ENCODE data around the gene ETNPPL.

GRCh38 chr4:108749119-108749518 is 13.7 kb downstream of the ETNPPL start:
- TF ChIP-seq YY1 (IDR thresholded peaks at IDR 0.05; ENCODE audit: insufficient read depth, insufficient read length) (no peak), ZNF274 (IDR thresholded peaks at IDR 0.05; ENCODE audit: low read depth, low read length) (no peak)
